ENCODE results near the gene RUNDC1.

RUNDC1 gene

GRCh38 chr17:43039646-43040045 is 59.3 kb downstream of the RUNDC1 start:
- no peak for DNase-seq (ENCODE audit: low read depth in 3 of 3, low spot score in 1 of 3)

- DNase-seq (ENCODE audit: low read depth in 3 of 3, low spot score in 1 of 3): no peak
These were observed 60.3 kb downstream of the RUNDC1 start for GRCh38 chr17:43040655-43041054.

DNA sequence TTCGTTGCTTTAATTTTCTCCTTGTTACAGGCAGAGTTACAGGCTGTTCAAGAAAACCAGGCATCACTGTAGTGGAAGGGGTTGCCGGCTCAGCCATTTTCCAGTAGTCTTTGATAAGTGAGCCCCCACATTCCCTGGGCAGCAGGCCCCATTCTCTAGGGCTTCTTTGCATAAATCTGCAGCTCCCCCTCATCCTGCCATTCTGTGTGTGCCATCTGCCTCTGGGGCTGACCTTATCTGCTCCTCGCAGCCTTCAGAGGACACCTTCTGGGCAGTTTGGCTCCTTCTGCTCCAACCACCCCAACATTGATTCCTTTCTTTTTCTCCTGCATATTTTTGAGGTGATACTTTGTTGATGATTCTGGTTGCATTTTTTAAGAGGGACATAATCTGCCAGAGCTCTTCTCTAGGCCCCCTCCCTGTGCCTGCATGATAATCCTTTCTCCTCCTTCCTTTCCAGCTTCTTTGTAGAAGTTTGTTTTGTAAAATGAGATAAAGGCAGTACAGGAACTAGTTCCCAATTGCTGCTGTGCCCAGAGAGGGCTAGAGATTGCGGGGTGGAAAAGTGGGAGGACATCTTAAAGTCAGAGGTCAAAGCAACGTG is 61.8 kb downstream of the RUNDC1 start:
- no peak for DNase-seq (ENCODE audit: low read depth in 3 of 3, low spot score in 1 of 3)
